Stimulated activated memory B cell treated with anti-CD40 and anti-IgM and Interleukin-4, amounts not matched to agents 10 μg/mL and 1 μg/mL and 100 μg/mL, for 72 hours (primary cell): ENCODE measurements around the gene IFT122.

Experiments used
- ATAC-seq: fragments of 150-1000 bp; cut with Tn5 transposase; 2 replicates; pipeline ENCODE4 v1.10.0; 2021
- H3K27ac Mint-ChIP-seq: one replicate; pipeline ENCODE4 v1.8.0; 2022; ENCODE audit warnings: mild to moderate bottlenecking, mixed read lengths
- H3K27me3 Mint-ChIP-seq: one replicate; pipeline ENCODE4 v1.8.0; 2022; ENCODE audit warnings: mixed read lengths
- H3K36me3 Mint-ChIP-seq: one replicate; pipeline ENCODE4 v1.8.0; 2022; ENCODE audit warnings: mixed read lengths
- H3K4me1 Mint-ChIP-seq: one replicate; pipeline ENCODE4 v1.8.0; 2022; ENCODE audit warnings: mixed read lengths
- H3K4me3 Mint-ChIP-seq: one replicate; pipeline ENCODE4 v1.8.0; 2022; ENCODE audit warnings: mild to moderate bottlenecking, moderate library complexity, mixed read lengths
- H3K9me3 Mint-ChIP-seq: one replicate; pipeline ENCODE4 v1.8.0; 2022; ENCODE audit warnings: mixed read lengths

IFT122 gene

DNA sequence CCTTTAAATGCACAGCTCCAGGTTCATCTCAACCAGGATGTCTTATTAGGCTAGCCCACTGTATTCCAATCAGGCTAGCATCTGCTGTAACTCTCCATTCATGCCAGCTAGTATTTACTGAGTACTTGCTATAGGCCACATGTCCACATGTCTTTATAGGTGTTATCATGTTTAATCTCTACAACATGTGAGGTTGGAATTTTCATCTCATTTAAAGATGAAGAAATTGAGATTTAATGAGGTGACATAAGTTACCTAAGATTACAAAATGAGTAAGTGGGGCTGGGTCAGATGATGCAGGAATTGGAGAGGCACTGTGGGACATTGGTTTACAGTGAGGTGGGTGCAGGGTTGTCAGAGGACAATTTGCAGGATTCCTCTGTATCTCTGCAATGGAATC, 2.9 kb downstream of the IFT122 start:
- Mint-ChIP-seq H3K36me3 (peaks cover 2% of the 10 kb centered on the region), H3K4me1 (peaks cover 24% of the 10 kb centered on the region), H3K9me3 (no peaks in the 10 kb centered on the region), H3K27ac (peak overlapping the region; percentile 30), H3K4me3 (no peak overlapping the region), H3K27me3 (no peaks in the 10 kb centered on the region)
- ATAC-seq, result no peak

DNA sequence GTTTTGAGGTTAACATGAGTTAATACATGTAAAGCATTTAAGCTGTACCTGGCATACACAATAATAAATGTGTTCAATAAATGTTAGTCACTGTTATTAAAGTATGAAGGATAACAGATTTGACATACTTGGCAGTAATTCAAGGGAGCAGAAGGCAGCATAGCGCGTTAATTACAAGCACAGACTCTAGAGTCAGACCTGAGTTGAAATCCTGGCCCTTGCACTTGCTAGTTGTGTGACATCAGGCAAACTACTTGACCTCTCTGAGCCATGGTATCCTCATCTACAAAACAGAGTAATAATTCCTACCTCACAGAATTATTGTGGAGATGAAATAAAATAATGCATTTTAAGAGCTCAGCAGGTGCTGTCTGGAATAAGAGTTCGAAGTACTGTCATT, 5.4 kb downstream of the IFT122 start:
- H3K9me3 Mint-ChIP-seq, result no peaks in the 10 kb centered on the region

DNA sequence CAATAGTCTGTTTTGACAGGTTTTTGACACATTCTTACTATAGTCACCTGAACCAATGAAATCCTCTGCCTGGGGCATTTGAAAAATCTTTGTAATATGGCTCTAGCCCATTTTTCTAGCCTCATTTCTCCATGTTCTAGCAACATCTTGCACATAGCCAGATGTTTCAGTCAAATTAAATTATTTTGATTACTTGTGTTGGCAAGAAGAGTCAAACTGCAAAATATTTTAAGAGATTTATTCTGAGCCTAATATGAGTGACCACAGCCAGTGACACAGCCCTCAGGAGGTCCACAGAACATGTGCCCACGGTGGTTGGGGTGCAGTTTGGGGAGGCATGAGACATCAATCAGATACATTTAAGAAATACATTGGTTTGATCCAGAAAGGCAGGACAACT, 6.9 kb downstream of the IFT122 start:
- ATAC-seq, result no peak
- Mint-ChIP-seq H3K9me3 (no peaks in the 10 kb centered on the region), H3K4me3 (no peak overlapping the region), H3K36me3 (peaks cover 2% of the 10 kb centered on the region), H3K27me3 (no peaks in the 10 kb centered on the region), H3K4me1 (peaks cover 7% of the 10 kb centered on the region), H3K27ac (no peak overlapping the region)

More for the DNA sequence above, 5.4 kb downstream of the IFT122 start:
- Mint-ChIP-seq H3K27me3 (no peaks in the 10 kb centered on the region), H3K4me3 (no peak overlapping the region), H3K4me1 (peaks cover 16% of the 10 kb centered on the region), H3K36me3 (no peaks in the 10 kb centered on the region), H3K27ac (no peak overlapping the region)
- ATAC-seq, result no peak

DNA sequence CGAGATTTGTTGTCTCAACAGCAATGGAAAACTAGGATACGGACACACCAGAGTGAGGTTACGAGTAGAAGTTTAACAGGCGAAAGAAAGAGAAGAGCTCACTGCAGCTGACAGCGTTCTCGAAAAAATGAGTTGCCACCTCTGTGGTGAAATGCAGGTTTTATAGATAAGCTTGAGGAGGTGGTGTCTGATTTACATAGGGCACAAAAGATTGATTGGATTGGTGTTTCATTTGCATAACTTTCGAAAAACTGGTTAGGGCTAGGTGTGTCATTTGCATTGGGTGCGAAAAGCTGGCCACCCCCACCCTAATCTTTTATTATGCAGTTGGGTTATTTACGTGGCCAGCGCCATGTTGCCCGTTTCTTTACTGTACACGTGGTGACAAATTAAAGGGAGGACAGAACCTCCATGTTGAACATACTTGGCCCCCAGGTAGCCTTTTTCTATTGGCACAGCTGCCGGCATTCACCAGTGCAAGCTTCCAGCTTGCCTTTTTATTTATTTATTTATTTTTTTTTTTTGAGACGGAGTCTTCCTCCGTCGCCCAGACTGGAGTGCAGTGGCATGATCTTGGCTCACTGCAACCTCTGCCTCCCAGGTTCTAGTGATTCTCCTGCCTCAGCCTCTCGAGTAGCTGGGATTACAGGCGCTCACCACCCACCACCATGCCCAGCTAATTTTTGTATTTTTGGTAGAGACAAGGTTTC, 8.3 kb downstream of the IFT122 start:
- no peak overlapping the region for H3K4me3 Mint-ChIP-seq
- no peak for ATAC-seq
- H3K27ac Mint-ChIP-seq, result no peak overlapping the region
- H3K36me3 Mint-ChIP-seq, result peaks cover 16% of the 10 kb centered on the region
- no peaks in the 10 kb centered on the region for H3K4me1 Mint-ChIP-seq
- no peaks in the 10 kb centered on the region for H3K27me3 Mint-ChIP-seq
- H3K9me3 Mint-ChIP-seq, result no peaks in the 10 kb centered on the region

DNA sequence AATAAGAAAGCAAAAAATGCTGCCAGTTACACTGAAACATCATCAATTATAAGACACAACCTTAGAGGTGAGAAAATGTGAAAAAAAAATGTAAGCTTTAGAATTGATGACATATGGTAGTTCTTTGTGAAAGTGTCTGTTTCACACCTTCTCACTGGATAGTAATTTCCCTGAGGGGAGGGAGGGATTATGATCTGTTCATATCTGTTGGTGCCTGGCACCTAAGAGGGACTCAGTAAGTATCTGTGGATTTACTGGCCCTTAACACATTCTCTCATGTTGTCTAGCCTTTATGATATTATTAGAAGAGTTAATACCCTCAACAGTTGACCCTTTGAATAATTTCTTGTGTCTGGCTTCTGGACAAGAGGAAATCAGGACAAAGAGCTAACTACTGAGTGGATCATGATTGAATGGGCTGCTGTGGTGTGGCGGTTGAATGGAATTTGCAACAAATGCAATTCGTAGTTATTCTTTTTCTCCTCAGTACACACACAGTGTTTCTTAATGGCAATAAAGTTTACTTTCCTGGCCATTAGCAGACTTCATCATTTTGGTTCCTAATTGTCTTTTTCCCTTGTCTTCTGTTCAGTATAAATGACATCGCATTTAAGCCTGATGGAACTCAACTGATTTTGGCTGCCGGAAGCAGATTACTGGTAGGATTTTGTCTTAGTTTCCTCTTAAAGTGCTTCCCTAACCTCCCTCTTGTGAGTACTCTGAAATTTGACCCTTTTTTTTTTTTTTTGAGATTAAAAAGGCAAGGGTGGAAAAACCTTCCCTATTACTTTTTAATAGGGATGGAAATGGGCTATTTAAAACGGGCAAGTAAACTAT, 9.5 kb downstream of the IFT122 start:
- no peak for ATAC-seq
- Mint-ChIP-seq H3K9me3 (no peaks in the 10 kb centered on the region), H3K4me3 (no peak overlapping the region), H3K27ac (no peak overlapping the region), H3K36me3 (peaks cover 19% of the 10 kb centered on the region), H3K4me1 (no peaks in the 10 kb centered on the region), H3K27me3 (no peaks in the 10 kb centered on the region)

- no peaks in the 10 kb centered on the region for H3K4me1 Mint-ChIP-seq
- ATAC-seq, result no peak
- H3K36me3 Mint-ChIP-seq, result peaks cover 25% of the 10 kb centered on the region
Measured at GRCh38 chr3:129453732-129454131, 13.7 kb downstream of the IFT122 start.

GRCh38 chr3:129460155-129460554, 20.1 kb downstream of the IFT122 start:
- peak; percentile 45 for ATAC-seq

More at GRCh38 chr3:129453732-129454131, 13.7 kb downstream of the IFT122 start:
- Mint-ChIP-seq H3K9me3 (no peaks in the 10 kb centered on the region), H3K27me3 (no peaks in the 10 kb centered on the region), H3K4me3 (no peak overlapping the region), H3K27ac (no peak overlapping the region)

DNA sequence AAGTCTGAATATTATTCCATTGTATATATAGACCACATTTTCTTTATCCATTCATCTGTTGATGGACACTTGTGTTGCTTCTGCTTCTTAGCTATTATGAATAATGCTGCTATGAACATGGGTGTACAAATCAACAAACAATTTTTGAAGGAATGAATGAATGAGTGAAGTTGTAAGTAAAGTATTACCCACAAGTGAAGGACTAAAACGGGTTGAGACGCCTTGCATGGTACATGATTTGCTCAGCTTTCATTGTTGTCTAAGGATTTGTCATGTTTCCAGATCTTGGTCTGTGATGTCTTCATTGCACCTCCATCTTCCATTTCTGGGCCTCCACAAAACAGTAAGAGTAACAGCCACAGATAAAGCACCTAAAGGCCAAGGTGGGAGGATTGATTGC, 20.5 kb downstream of the IFT122 start:
- no peak for ATAC-seq
- H3K27me3 Mint-ChIP-seq, result no peaks in the 10 kb centered on the region
- peaks cover 3% of the 10 kb centered on the region for H3K9me3 Mint-ChIP-seq
- no peak overlapping the region for H3K4me3 Mint-ChIP-seq
- H3K36me3 Mint-ChIP-seq, result peaks cover 21% of the 10 kb centered on the region
- peak overlapping the region; percentile 22 for H3K27ac Mint-ChIP-seq
- H3K4me1 Mint-ChIP-seq, result peaks cover 11% of the 10 kb centered on the region

More at GRCh38 chr3:129460155-129460554, 20.1 kb downstream of the IFT122 start:
- Mint-ChIP-seq H3K4me1 (peaks cover 11% of the 10 kb centered on the region), H3K27me3 (no peaks in the 10 kb centered on the region), H3K36me3 (peaks cover 21% of the 10 kb centered on the region), H3K27ac (peak overlapping the region; percentile 22), H3K4me3 (no peak overlapping the region), H3K9me3 (peaks cover 3% of the 10 kb centered on the region)

DNA sequence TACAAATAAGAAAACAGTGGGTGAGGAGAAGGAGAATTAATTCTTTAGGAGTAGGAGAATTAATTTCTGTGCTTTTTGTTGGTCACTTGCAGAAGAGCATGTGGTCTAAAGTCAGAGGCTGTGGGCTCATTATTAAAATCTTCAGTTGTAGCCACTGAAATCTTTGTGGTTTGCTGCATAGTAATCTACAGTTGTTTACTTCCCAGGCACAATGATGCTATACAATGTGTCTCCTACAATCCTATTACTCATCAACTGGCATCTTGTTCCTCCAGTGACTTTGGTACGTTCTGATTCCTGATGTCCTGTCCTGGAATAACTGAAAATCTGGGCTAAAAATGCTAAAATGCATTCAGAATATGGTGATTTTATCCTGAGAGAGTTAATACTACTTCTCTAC, 21.0 kb downstream of the IFT122 start:
- Mint-ChIP-seq H3K4me1 (peaks cover 11% of the 10 kb centered on the region), H3K36me3 (peaks cover 21% of the 10 kb centered on the region), H3K27ac (no peak overlapping the region), H3K27me3 (no peaks in the 10 kb centered on the region), H3K9me3 (peaks cover 3% of the 10 kb centered on the region), H3K4me3 (no peak overlapping the region)
- ATAC-seq, result no peak

DNA sequence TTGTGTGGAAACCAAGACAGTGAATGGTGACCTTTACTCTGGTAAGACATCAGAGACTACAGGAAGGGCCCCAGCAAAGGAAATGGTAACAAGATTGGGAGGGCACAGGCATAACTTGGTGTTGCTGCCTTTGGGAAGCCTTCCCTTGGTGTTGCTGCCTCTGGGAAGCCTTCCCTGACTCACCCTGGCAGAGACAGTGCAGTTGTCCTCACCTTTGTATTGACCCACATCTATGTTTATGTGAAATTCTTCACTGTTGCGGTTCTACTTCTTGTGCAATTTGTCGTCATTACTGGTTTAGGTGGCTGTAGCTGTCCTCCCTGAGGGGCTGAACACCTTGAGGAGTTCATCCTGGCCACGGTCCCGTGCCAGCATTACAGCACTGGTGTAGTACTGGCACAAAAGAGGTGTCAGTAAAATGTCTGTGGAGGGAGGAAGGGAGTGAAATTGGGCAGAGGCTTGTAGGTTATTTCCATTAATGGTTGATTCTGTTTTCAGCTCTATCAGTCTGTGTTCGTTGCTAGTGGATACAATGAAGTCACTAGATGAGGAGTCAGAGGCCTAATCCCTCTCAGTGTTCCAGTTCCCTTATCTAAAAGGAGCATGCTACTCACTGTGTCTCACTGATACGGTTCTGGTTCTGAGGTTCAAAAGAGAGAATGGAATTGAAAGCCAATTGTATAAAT, 21.6 kb downstream of the IFT122 start:
- H3K27ac Mint-ChIP-seq, result no peak overlapping the region
- no peaks in the 10 kb centered on the region for H3K27me3 Mint-ChIP-seq
- peaks cover 3% of the 10 kb centered on the region for H3K9me3 Mint-ChIP-seq
- H3K4me1 Mint-ChIP-seq, result peaks cover 11% of the 10 kb centered on the region
- no peak for ATAC-seq
- H3K4me3 Mint-ChIP-seq, result no peak overlapping the region
- peaks cover 21% of the 10 kb centered on the region for H3K36me3 Mint-ChIP-seq

- no peak overlapping the region for H3K27ac Mint-ChIP-seq
- peaks cover 3% of the 10 kb centered on the region for H3K9me3 Mint-ChIP-seq
- peaks cover 11% of the 10 kb centered on the region for H3K4me1 Mint-ChIP-seq
- no peaks in the 10 kb centered on the region for H3K27me3 Mint-ChIP-seq
- no peak overlapping the region for H3K4me3 Mint-ChIP-seq
- peaks cover 23% of the 10 kb centered on the region for H3K36me3 Mint-ChIP-seq
- ATAC-seq, result no peak
Measured at GRCh38 chr3:129462361-129462968, 22.4 kb downstream of the IFT122 start.

DNA sequence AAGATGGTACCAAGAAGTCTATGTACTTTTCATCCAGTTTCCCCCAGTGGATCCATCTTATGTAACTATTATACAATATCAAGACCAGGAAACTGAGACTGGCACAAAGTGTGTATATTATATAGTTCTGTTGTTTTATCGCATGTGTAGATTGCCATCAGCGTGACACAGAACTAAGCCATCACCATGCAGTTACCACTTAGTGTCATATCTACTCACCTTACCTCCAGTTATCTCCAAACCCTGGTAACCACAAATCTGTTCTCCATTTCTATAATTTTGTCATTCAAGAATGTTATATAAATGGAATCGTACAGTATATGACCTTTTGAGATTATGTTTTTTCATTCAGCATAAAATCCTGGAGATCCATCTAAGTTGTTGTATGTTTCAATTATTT, 23.1 kb downstream of the IFT122 start:
- ATAC-seq, result no peak
- Mint-ChIP-seq H3K27ac (no peak overlapping the region), H3K4me1 (peaks cover 11% of the 10 kb centered on the region), H3K27me3 (no peaks in the 10 kb centered on the region), H3K9me3 (peaks cover 3% of the 10 kb centered on the region), H3K4me3 (no peak overlapping the region), H3K36me3 (peaks cover 25% of the 10 kb centered on the region)

DNA sequence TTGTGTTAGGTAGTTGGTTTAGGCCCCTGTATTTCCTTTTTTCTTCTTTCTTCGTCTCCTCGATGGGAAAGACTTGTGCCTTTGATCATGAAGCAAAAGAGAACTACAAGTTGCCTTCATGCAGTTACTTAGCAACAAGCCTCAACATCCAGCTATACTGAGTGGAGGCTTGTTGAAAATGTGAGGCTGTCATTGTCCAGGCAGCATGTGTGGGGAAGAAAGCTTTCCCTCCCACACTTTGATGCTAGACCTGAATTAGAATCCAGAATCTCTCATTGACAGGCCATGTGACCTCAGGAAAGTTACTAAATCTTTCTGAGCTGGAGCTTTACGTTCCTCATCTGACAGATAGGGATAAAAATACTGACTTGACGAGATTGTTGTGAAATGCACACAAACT, 23.7 kb downstream of the IFT122 start:
- ATAC-seq, result no peak
- Mint-ChIP-seq H3K9me3 (peaks cover 3% of the 10 kb centered on the region), H3K4me3 (no peak overlapping the region), H3K36me3 (peaks cover 25% of the 10 kb centered on the region), H3K4me1 (peaks cover 11% of the 10 kb centered on the region), H3K27ac (peak overlapping the region; percentile 8), H3K27me3 (no peaks in the 10 kb centered on the region)

- Mint-ChIP-seq H3K36me3 (peaks cover 22% of the 10 kb centered on the region), H3K27me3 (no peaks in the 10 kb centered on the region), H3K27ac (no peak overlapping the region), H3K9me3 (no peaks in the 10 kb centered on the region), H3K4me3 (no peak overlapping the region), H3K4me1 (no peaks in the 10 kb centered on the region)
- no peak for ATAC-seq
Measured at GRCh38 chr3:129467932-129468331, 27.9 kb downstream of the IFT122 start.

- ATAC-seq, result no peak
- Mint-ChIP-seq H3K9me3 (no peaks in the 10 kb centered on the region), H3K27ac (no peak overlapping the region), H3K4me3 (no peak overlapping the region), H3K4me1 (no peaks in the 10 kb centered on the region), H3K36me3 (peaks cover 23% of the 10 kb centered on the region), H3K27me3 (no peaks in the 10 kb centered on the region)
Measured at GRCh38 chr3:129469026-129469425, 29.0 kb downstream of the IFT122 start.
